Activated CD8-positive, alpha-beta memory T cell treated with anti-CD3 and anti-CD28 coated beads, Interleukin-2, amount 10 ng/mL, durations not matched to agents 7 days and 5 days (primary cell): ENCODE data around the gene PHACTR4. TPM values are rescaled to one million over a fixed set of nuclear protein-coding genes. Genes with fewer than 3 reads are reported as not detected.
"Not testable (repeated sequence)": the region's sequence is repeated elsewhere in the genome, so short reads cannot be mapped to it uniquely, and the experiment has no call there.

Experiments
- ATAC-seq: fragments of 150-1000 bp; cut with Tn5 transposase; one replicate; pipeline ENCODE4 v1.10.0; 2021; ENCODE audit warnings: moderate library complexity
- CTCF ChIA-PET: fragments of 350-600 bp; sonication (Branson Sonifier 250); formaldehyde crosslinking; loops from one replicate; lab custom pipeline; 2021; ENCODE audit warnings: antibody characterized with exemption; lab: Charles Lee
- DNase-seq: peaks from one replicate; pipeline ENCODE4 v3.0.0-alpha.2; 2020
- H3K27ac Mint-ChIP-seq: one replicate; pipeline ENCODE4 v1.8.0; 2021; ENCODE audit warnings: mild to moderate bottlenecking, mixed read lengths
- H3K27me3 Mint-ChIP-seq: one replicate; pipeline ENCODE4 v1.8.0; 2021; ENCODE audit warnings: mixed read lengths
- H3K36me3 Mint-ChIP-seq: one replicate; pipeline ENCODE4 v1.8.0; 2021; ENCODE audit warnings: mild to moderate bottlenecking, mixed read lengths
- H3K4me1 Mint-ChIP-seq: one replicate; pipeline ENCODE4 v1.8.0; 2021; ENCODE audit warnings: mixed read lengths
- H3K4me3 Mint-ChIP-seq: one replicate; pipeline ENCODE4 v1.8.0; 2021; ENCODE audit warnings: mild to moderate bottlenecking, moderate library complexity, mixed read lengths
- H3K9me3 Mint-ChIP-seq: one replicate; pipeline ENCODE4 v1.8.0; 2022; ENCODE audit warnings: low read depth, mixed read lengths
- total RNA-seq, 2 experiments: library from RNA; stranded (reverse); gene quantifications; one replicate each; pipeline ENCODE4 v1.2.3, GENCODE V29; 2021

The PHACTR4 gene
- total RNA-seq, 2 experiments from 2014 or later = 26.8 to 27.8 TPM

- Mint-ChIP-seq H3K27ac (no peak overlapping the region), H3K4me3 (no peak overlapping the region), H3K36me3 (peaks cover 26% of the 10 kb centered on the region), H3K27me3 (no peaks in the 10 kb centered on the region), H3K4me1 (peaks cover 17% of the 10 kb centered on the region), H3K9me3 (no peaks in the 10 kb centered on the region)
- CTCF ChIA-PET = no interaction called here
- ATAC-seq (no peak), DNase-seq (no peak)
Observed at GRCh38 chr1:28526886-28527285, 157.3 kb downstream of the PHACTR4 start.

DNA sequence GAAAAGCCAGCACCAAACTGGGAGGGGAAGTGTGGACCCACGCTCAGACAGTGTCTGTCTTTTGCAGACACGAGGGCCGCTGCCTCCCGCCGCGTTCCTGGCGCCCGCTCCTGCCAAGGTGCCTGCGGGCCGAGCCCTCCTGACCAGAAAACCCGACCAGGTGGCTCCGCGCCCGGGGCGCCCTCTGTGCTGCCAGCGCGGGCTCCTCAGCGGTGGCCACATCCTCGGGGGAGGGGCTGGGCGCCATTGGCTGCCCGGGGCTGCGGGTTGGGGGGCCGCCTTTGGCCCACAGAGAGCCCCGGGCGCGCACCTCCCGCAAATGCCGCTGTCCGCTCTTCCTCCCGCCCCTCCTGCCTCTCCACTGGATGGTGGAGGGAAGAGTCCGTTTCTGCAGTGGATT, 160.9 kb downstream of the PHACTR4 start:
- no peak for ATAC-seq
- Mint-ChIP-seq H3K27me3 (no peaks in the 10 kb centered on the region), H3K9me3 (no peaks in the 10 kb centered on the region), H3K4me3 (no peak overlapping the region), H3K36me3 (peaks cover 24% of the 10 kb centered on the region), H3K4me1 (no peaks in the 10 kb centered on the region), H3K27ac (no peak overlapping the region)
- CTCF ChIA-PET = no interaction called here
- DNase-seq = no peak

DNA sequence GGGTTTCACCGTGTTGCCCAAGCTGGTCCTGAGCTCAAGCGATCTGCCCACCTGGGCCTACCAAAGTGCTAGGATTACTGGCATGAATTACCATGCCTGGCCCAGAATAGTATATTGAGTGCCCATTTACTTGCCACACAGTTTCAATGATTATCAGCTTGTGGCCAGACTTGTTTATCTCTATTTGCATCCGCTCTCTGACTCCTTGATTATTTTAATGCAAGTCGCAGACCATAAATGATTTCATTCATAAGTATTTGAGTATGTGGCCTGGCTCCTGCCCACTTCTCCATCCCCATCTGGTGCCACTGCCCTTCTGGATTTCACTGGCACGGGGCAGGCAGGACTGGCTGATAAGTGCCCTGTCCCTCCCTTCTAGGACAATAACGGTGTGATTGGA, 165.1 kb downstream of the PHACTR4 start:
- Mint-ChIP-seq H3K9me3 (no peaks in the 10 kb centered on the region), H3K27ac (no peak overlapping the region), H3K4me3 (no peak overlapping the region), H3K36me3 (peaks cover 43% of the 10 kb centered on the region), H3K4me1 (no peaks in the 10 kb centered on the region), H3K27me3 (no peaks in the 10 kb centered on the region)
- DNase-seq (no peak), ATAC-seq (no peak)
- CTCF ChIA-PET = interaction anchor here (1.6 kb wide), 1 partner anchor 16 kb away, joined by 6 read pairs; no protein-coding TSS in a partner anchor

DNA sequence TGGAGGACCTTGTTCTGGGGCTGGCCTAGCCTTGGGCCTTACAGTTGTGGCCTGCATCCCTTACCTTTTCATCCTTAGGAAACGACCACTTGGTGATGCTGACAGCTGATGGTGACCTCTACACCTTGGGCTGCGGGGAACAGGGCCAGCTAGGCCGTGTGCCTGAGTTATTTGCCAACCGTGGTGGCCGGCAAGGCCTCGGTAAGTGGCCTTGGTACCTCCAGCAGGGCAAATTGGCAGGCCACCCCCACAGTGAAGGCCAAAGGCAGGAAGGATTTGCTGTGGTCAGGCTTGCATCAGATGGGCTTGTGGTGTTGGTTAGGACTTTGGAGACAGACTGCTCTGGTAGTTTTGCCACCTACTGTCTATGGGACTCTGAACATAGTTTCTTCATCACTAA, 165.6 kb downstream of the PHACTR4 start:
- CTCF ChIA-PET = interaction anchor here (1.2 to 1.6 kb wide), 2 partner anchors 17 to 18 kb away, joined by 3 to 6 read pairs; no protein-coding TSS in a partner anchor
- ATAC-seq (no peak), DNase-seq (no peak)
- H3K27me3 Mint-ChIP-seq = no peaks in the 10 kb centered on the region
- H3K36me3 Mint-ChIP-seq = peaks cover 40% of the 10 kb centered on the region
- no peak overlapping the region for H3K4me3 Mint-ChIP-seq
- H3K4me1 Mint-ChIP-seq = no peaks in the 10 kb centered on the region
- no peak overlapping the region for H3K27ac Mint-ChIP-seq
- no peaks in the 10 kb centered on the region for H3K9me3 Mint-ChIP-seq

GRCh38 chr1:28537457-28538199, 168.1 kb downstream of the PHACTR4 start:
- DNase-seq = no peak
- Mint-ChIP-seq H3K27me3 (no peaks in the 10 kb centered on the region), H3K4me1 (no peaks in the 10 kb centered on the region), H3K4me3 (no peak overlapping the region), H3K27ac (no peak overlapping the region), H3K9me3 (no peaks in the 10 kb centered on the region), H3K36me3 (peaks cover 26% of the 10 kb centered on the region)
- ATAC-seq = no peak
- CTCF ChIA-PET = no interaction called here

DNA sequence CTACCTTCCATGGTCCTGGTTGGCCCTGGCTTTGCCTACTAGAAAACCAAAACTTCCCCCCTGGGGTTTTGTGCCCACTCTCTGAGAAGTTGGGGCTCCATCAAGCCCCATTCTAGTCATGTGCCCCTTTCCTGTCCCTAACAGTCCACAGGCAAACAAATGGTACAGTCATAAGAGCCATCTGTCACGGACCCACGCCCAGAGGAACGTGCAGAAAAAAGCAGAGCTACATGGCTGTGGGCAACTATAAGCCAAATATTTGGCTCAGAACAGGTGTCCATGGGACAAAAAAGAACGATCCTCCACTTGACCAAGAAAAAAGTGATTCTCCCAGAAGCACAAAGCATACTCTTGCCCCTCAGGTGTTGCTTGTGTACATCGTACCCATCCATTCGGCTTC, 168.7 kb downstream of the PHACTR4 start:
- Mint-ChIP-seq H3K9me3 (no peaks in the 10 kb centered on the region), H3K27ac (no peak overlapping the region), H3K36me3 (peaks cover 26% of the 10 kb centered on the region), H3K27me3 (no peaks in the 10 kb centered on the region), H3K4me1 (no peaks in the 10 kb centered on the region), H3K4me3 (no peak overlapping the region)
- no peak for ATAC-seq
- CTCF ChIA-PET = no interaction called here
- DNase-seq = no peak

- Mint-ChIP-seq H3K36me3 (peaks cover 17% of the 10 kb centered on the region), H3K4me3 (no peak overlapping the region), H3K27ac (no peak overlapping the region), H3K27me3 (no peaks in the 10 kb centered on the region), H3K9me3 (no peaks in the 10 kb centered on the region), H3K4me1 (no peaks in the 10 kb centered on the region)
- DNase-seq (no peak), ATAC-seq (no peak)
- CTCF ChIA-PET = no interaction called here
Observed at GRCh38 chr1:28540651-28541050, 171.1 kb downstream of the PHACTR4 start.

GRCh38 chr1:28541414-28542015, 172.0 kb downstream of the PHACTR4 start:
- H3K4me3 Mint-ChIP-seq, ATAC-seq, H3K36me3 Mint-ChIP-seq, H3K4me1 Mint-ChIP-seq, CTCF ChIA-PET, H3K9me3 Mint-ChIP-seq, H3K27ac Mint-ChIP-seq, H3K27me3 Mint-ChIP-seq, DNase-seq: not testable (repeated sequence)

DNA sequence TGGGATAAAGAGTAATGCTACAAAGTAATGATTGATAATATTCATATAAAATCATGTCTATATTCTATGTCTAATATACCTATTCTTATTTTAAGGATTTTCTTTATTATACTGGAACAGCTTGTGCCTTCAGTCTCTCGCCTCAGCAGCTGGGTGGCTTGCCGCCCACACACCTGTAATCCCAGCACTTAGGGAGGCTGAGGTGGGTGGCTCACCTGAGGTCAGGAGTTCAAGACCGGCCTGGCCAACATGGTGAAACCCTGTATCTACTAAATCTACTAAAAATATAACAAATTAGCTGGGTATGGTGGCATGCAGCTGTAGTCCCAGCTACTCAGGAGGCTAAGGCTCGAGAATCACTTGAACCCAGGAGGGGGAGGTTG, 175.7 kb downstream of the PHACTR4 start:
- CTCF ChIA-PET = no interaction called here
- H3K27me3 Mint-ChIP-seq = no peaks in the 10 kb centered on the region

GRCh38 chr1:28548318-28548717, 178.8 kb downstream of the PHACTR4 start:
- Mint-ChIP-seq H3K27me3 (no peaks in the 10 kb centered on the region), H3K9me3 (no peaks in the 10 kb centered on the region), H3K36me3 (no peaks in the 10 kb centered on the region), H3K4me3 (no peak overlapping the region), H3K27ac (no peak overlapping the region), H3K4me1 (peaks cover 6% of the 10 kb centered on the region)
- DNase-seq (no peak), ATAC-seq (no peak)
- CTCF ChIA-PET = interaction anchor here (0.8 kb wide), 1 partner anchor 35 kb away, joined by 3 read pairs; no protein-coding TSS in a partner anchor

More for the DNA sequence above, 175.7 kb downstream of the PHACTR4 start:
- no peaks in the 10 kb centered on the region for H3K9me3 Mint-ChIP-seq
- DNase-seq (no peak), ATAC-seq (no peak)
- H3K27ac Mint-ChIP-seq = no peak overlapping the region
- H3K4me1 Mint-ChIP-seq = no peaks in the 10 kb centered on the region
- H3K4me3 Mint-ChIP-seq = no peak overlapping the region
- no peaks in the 10 kb centered on the region for H3K36me3 Mint-ChIP-seq

Other genes with a start within 250 kb of the PHACTR4 start
- gene PTAFR, start 193.1 kb upstream of the PHACTR4 start, total RNA-seq = under 1 TPM; 0.20 to 0.30 TPM
- gene DNAJC8, start 136.7 kb upstream of the PHACTR4 start, total RNA-seq = 100 to 1,000 TPM; 103 to 114 TPM
- 100 to 1,000 TPM; 175 to 182 TPM for gene ATP5IF1, start 133.6 kb upstream of the PHACTR4 start, total RNA-seq
- gene SESN2, start 110.2 kb upstream of the PHACTR4 start, total RNA-seq = 10 to 100 TPM; 14.2 to 21.5 TPM
- gene MED18, start 40.7 kb upstream of the PHACTR4 start, total RNA-seq = 10 to 100 TPM; 19.5 to 20.8 TPM
- 10 to 100 TPM; 61.4 to 77.6 TPM for gene RCC1, start 136.3 kb downstream of the PHACTR4 start, total RNA-seq
- 10 to 100 TPM; 52.8 to 55.2 TPM for gene TRNAU1AP, start 183.3 kb downstream of the PHACTR4 start, total RNA-seq
- gene RAB42, start 222.5 kb downstream of the PHACTR4 start, total RNA-seq = not detected